Spleen (tissue), 7 donors: ENCODE measurements around the gene DLG5.

Experiments
- POLR2A ChIP-seq, 3 donors: fragments of 450-650 bp; IDR thresholded peaks; one replicate each; pipeline ENCODE4 v1.5.1; 2017; ENCODE audit warnings: antibody characterized with exemption in 3 of 3, mild to moderate bottlenecking in 1 of 3
- TF ChIP-seq, protein P1 (sequence below), 11 experiments: fragments of 200-600 bp in 7 of 11; fragments of 450-650 bp in 4 of 11; sonication (generic) in 4 of 11; IDR thresholded peaks in 8 of 11; conservative IDR thresholded peaks in 3 of 11; 1 replicate in 7 of 11; 2 replicates in 4 of 11; pipeline versions ENCODE4 v1.4.0 to v1.8.0; 2016 to 2021; ENCODE audit warnings: antibody characterized with exemption in 11 of 11, inconsistent platforms in 4 of 11, mild to moderate bottlenecking in 1 of 11
- donor health status: DM: no; HTN: no; CAD: no; lungs with moderate emphysema.
- donor health status: DM: no; HTN: no; CAD: no.
- donor health status: DM: no; HTN: no; CAD: no.

DNA sequence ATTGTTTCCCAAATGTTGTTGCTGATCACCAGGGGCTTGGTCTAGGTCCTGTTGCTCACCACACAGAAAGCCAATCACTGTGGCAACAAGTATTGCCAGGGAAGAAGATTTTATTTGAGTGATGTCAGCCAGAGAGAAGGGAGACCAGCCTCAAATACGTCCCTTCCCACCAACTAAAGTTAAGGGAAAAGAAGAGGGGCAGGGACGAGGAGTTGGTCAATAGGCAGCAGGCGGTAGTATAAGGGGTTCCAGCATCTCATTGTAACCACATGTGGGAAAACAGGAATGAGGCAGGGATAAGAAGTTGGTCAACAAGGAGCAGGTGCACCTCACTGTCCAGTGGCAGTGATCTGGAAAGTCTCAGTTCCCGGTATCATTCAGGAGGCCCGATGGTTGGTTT is 150.1 kb downstream of the DLG5 start:
- TF ChIP-seq, protein P1, sequence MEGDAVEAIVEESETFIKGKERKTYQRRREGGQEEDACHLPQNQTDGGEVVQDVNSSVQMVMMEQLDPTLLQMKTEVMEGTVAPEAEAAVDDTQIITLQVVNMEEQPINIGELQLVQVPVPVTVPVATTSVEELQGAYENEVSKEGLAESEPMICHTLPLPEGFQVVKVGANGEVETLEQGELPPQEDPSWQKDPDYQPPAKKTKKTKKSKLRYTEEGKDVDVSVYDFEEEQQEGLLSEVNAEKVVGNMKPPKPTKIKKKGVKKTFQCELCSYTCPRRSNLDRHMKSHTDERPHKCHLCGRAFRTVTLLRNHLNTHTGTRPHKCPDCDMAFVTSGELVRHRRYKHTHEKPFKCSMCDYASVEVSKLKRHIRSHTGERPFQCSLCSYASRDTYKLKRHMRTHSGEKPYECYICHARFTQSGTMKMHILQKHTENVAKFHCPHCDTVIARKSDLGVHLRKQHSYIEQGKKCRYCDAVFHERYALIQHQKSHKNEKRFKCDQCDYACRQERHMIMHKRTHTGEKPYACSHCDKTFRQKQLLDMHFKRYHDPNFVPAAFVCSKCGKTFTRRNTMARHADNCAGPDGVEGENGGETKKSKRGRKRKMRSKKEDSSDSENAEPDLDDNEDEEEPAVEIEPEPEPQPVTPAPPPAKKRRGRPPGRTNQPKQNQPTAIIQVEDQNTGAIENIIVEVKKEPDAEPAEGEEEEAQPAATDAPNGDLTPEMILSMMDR (IDR thresholded peaks at IDR 0.05 in 8 of 11, conservative IDR thresholded peaks at IDR 0.05 in 3 of 11), result no peak
- TF ChIP-seq POLR2A (IDR thresholded peaks at IDR 0.05), result no peak
